Gastroesophageal sphincter (tissue), 3 donors: ENCODE data around the gene ATP10A.

Experiments
- POLR2A ChIP-seq, 2 donors: fragments of 450-650 bp; IDR thresholded peaks; one replicate each; pipeline ENCODE4 v1.6.1; 2017; ENCODE audit warnings: antibody characterized with exemption in 2 of 2, mild to moderate bottlenecking in 2 of 2, moderate library complexity in 1 of 2
- POLR2AphosphoS5 ChIP-seq: sonication (generic); formaldehyde crosslinking; IDR thresholded peaks from one replicate; pipeline ENCODE4 v1.6.1; 2017; ENCODE audit warnings: antibody characterized with exemption
- TF ChIP-seq, protein P1 (sequence below), 4 experiments: fragments of 200-600 bp in 2 of 4; fragments of 450-650 bp in 2 of 4; sonication (generic) in 1 of 4; IDR thresholded peaks; one replicate each; pipeline ENCODE4 v1.5.1; 2017 to 2019; ENCODE audit warnings: antibody characterized with exemption in 4 of 4, mild to moderate bottlenecking in 2 of 4, moderate library complexity in 2 of 4

DNA sequence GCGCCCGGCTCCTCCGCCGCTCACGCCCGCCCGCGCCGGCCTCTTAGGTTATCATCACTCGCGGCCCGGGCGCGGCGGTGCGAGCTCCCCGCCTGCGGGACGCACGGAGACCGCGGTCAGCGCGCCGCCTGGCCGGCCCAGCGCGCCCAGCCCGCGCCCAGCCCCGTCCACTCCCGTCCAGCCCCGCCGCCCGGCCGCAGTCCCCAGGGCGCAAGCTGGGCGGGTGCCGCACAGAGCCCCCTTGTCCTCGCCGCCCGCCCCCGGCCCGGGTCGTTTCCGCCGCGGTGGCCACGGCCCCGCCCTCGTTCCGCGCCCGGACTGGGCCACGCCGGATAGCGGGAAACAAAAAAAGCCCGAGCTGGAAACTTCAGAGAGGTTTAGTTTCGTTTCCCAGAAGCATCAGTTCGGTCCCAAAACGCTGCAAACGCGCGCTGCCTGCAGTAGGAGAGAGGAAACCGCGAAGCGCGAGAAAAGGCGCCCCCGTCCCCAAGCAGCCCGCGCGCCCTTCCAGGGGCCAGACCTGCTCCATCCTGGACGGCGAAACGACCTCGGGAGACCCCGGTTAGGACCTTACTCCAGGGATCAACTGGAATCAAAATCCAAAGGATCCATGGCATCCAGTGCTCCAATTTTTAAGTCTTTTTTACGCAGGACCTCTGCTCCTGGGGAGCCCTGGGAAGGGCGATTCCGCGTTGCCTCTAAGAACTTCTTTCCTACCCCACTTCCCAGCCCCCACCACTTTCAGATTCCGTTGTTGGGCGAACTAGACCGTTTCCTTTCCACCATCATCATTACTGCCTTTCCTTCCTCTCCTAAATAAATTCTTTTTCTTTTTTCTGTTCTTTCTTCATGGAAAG is at the start of gene ATP10A:
- peak in 1 of 2 donors; percentile 49 for TF ChIP-seq POLR2A (IDR thresholded peaks at IDR 0.05)
- TF ChIP-seq, protein P1, sequence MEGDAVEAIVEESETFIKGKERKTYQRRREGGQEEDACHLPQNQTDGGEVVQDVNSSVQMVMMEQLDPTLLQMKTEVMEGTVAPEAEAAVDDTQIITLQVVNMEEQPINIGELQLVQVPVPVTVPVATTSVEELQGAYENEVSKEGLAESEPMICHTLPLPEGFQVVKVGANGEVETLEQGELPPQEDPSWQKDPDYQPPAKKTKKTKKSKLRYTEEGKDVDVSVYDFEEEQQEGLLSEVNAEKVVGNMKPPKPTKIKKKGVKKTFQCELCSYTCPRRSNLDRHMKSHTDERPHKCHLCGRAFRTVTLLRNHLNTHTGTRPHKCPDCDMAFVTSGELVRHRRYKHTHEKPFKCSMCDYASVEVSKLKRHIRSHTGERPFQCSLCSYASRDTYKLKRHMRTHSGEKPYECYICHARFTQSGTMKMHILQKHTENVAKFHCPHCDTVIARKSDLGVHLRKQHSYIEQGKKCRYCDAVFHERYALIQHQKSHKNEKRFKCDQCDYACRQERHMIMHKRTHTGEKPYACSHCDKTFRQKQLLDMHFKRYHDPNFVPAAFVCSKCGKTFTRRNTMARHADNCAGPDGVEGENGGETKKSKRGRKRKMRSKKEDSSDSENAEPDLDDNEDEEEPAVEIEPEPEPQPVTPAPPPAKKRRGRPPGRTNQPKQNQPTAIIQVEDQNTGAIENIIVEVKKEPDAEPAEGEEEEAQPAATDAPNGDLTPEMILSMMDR (IDR thresholded peaks at IDR 0.05) = no peak
- peak; percentile 56 for TF ChIP-seq POLR2AphosphoS5
